ENCODE results near the gene PAGE2.
"Not testable (repeated sequence)": the region's sequence is repeated elsewhere in the genome, so short reads cannot be mapped to it uniquely, and the experiment has no call there.

PAGE2 gene

GRCh38 chrX:55088795-55089489 is at the start of gene PAGE2:
TSS of gene PAGE2 (plus strand) at chrX:55089018. CDS start at chrX:55090021, 1,003 bp downstream.
- DNase-seq = no peak

- no peak for DNase-seq
These were observed 49.3 kb upstream of the PAGE2 start for GRCh38 chrX:55039471-55039870.

- DNase-seq = no peak
These were observed 47.3 kb upstream of the PAGE2 start for GRCh38 chrX:55041514-55041913.

GRCh38 chrX:55050599-55050998 is 38.2 kb upstream of the PAGE2 start:
- DNase-seq = not testable (repeated sequence)

- DNase-seq = no peak
These were observed 31.8 kb upstream of the PAGE2 start for GRCh38 chrX:55056820-55057674.

GRCh38 chrX:55057675-55058249 is 31.1 kb upstream of the PAGE2 start:
- no peak for DNase-seq

- not testable (repeated sequence) for DNase-seq
These were observed 21.6 kb upstream of the PAGE2 start for GRCh38 chrX:55067180-55067579.

- DNase-seq = no peak
These were observed 16.5 kb upstream of the PAGE2 start for GRCh38 chrX:55072286-55072685.

GRCh38 chrX:55074851-55075467 is 13.9 kb upstream of the PAGE2 start, which contains the start of gene PAGE2B:
TSS of gene PAGE2B (plus strand) at chrX:55075030. CDS start at chrX:55076042, 1,012 bp downstream.
- DNase-seq = no peak

- DNase-seq = no peak
These were observed 9.9 kb downstream of the PAGE2 start for GRCh38 chrX:55098691-55099090.

- no peak for DNase-seq
These were observed 10.3 kb downstream of the PAGE2 start for GRCh38 chrX:55099162-55099561.

GRCh38 chrX:55102754-55103153 is 13.9 kb downstream of the PAGE2 start:
- DNase-seq = no peak

GRCh38 chrX:55107262-55107661 is 18.4 kb downstream of the PAGE2 start:
- DNase-seq = no peak

GRCh38 chrX:55107911-55108310 is 19.1 kb downstream of the PAGE2 start:
- DNase-seq = no peak

GRCh38 chrX:55109306-55109705 is 20.5 kb downstream of the PAGE2 start:
- DNase-seq = no peak

- no peak for DNase-seq
These were observed 22.9 kb downstream of the PAGE2 start for GRCh38 chrX:55111578-55112254.

GRCh38 chrX:55116589-55116988 is 27.8 kb downstream of the PAGE2 start:
- DNase-seq = not testable (repeated sequence)

GRCh38 chrX:55118574-55118973 is 29.8 kb downstream of the PAGE2 start:
- no peak for DNase-seq

- DNase-seq = no peak
These were observed 30.5 kb downstream of the PAGE2 start for GRCh38 chrX:55119271-55119670.

GRCh38 chrX:55119712-55120111 is 30.9 kb downstream of the PAGE2 start:
- no peak for DNase-seq

- DNase-seq = no peak
These were observed 32.0 kb downstream of the PAGE2 start for GRCh38 chrX:55120761-55121358.

GRCh38 chrX:55123900-55124299 is 35.1 kb downstream of the PAGE2 start:
- no peak for DNase-seq

Data from NCI-H1048 (cell line).